GM21360 (cell line): ENCODE results near the gene ERF.
A peak's percentile ranks its signal among the peaks of the same experiment; 100 is the strongest.
"Not testable (repeated sequence)": the region's sequence is repeated elsewhere in the genome, so short reads cannot be mapped to it uniquely, and the experiment has no call there.

Experiments
- ATAC-seq: cut with Tn5 transposase; IDR thresholded peaks from one replicate; pipeline ENCODE4 v1.9.1; 2021; ENCODE audit warnings: mild to moderate bottlenecking, moderate library complexity; ENCODE audit not compliant: unreplicated experiment

Gene ERF

DNA sequence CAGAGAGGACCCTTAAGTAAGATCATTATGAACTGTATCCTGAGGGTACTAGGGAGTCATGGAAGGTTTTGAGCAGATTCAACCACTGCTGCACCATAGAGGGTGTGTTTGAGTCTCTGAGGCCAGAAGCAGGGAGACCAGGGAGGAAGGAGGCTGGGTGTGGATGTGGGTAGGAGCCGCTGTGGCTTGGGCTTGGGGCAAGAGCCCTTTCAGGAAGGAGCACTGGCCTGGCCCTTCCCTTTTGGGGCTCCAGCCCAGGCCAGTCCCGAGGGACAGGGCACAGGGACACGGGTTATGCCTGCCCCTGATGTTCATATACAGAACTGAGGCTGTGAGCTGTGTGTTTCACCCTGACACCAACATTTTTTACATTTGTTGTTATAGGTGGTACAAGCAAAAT lies 21.4 kb upstream of the ERF start:
- no peak for ATAC-seq

DNA sequence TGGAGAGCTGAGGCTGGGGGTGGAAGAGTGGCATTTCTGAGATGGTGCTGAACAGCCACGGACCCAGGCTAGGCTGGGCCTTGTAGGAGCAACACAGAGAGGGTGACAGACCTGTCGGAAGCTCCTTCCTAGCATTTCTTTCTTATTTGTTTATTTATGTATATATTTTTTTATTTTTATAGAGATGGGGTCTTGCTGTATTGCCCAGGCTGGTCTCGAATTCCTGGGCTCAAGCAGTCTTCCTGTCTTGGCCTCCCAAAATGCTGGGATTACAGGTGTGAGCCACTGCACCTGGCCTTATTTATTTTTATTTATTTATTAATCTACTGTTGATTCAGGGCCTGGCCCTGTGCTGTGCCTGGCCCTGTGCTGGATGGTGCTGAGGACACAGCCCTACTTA lies 20.6 kb upstream of the ERF start:
- no peak for ATAC-seq

DNA sequence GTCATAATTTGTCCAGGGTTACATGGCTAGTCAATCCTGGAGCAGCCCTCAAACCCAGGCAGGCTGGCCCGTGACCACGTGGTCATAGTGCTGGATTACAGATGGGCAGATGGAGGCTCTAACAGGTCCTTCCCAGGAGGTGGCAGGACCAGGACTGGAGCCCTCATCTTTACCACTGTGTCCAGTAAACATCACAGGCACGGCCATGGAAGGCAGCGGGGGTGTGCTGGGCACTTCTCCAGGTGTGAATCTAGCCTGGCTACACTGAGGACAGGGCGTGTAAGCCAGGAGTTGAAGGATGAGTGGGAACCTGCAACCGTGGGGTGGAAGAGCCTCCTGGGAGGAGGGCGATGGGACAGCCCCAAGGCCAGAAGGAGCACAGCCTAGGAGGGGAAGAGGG lies 20.2 kb upstream of the ERF start:
- ATAC-seq = no peak

DNA sequence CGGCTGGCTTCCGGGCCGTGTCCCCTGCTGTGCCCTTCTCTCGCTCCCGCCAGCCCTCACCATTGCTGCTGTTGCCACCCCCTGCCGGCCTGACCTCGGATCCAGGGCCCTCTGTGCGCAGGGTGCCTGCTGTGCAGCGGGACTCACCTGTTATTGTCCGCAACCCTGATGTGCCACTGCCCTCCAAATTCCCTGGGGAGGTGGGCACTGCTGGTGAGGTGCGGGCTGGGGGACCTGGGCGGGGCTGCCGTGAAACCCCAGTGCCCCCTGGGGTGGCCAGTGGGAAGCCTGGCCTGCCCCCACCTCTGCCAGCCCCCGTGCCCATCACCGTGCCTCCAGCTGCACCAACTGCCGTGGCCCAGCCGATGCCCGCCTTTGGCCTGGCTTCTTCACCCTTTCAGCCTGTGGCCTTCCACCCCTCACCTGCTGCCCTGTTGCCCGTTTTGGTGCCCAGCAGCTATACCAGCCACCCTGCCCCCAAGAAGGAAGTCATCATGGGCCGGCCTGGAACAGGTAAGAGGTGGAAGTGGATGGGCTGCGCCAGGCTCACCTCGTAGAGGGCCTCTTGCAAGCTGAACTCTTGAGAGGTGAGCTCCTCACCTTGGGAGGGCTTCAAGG lies 19.2 kb upstream of the ERF start:
- no peak for ATAC-seq

DNA sequence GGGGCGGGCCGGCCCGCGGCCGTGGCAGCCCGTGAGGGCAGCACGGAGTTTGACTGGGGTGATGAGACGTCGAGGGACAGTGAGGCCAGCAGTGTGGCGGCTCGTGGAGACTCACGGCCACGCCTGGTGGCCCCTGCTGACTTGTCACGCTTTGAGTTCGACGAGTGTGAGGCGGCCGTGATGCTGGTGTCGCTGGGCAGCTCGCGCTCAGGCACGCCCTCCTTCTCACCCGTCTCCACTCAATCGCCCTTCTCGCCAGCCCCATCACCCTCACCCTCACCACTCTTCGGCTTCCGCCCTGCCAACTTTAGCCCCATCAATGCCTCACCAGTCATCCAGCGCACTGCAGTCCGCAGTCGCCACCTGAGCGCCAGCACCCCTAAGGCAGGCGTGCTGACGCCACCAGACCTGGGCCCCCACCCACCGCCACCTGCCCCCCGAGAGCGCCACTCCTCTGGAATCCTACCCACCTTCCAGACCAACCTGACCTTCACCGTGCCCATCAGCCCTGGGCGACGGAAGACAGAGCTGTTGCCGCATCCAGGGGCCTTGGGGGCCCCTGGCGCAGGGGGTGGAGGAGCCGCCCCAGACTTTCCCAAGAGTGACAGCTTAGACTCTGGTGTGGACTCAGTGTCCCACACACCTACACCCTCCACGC lies 18.6 kb upstream of the ERF start:
- no peak for ATAC-seq

DNA sequence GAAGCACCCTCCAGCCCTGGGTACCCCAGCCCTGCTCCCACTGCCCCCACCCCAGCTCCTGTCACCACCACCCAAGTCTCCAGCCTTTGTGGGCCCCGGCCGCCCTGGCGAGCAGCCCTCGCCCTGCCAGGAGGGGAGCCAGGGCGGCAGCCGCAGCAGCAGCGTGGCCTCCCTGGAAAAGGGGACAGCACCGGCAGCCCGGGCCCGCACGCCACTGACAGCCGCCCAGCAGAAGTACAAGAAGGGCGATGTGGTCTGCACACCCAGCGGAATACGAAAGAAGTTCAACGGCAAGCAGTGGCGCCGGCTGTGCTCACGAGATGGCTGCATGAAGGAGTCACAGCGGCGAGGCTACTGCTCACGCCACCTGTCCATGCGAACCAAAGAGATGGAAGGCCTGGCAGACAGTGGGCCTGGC lies 18.1 kb upstream of the ERF start:
- ATAC-seq = no peak

DNA sequence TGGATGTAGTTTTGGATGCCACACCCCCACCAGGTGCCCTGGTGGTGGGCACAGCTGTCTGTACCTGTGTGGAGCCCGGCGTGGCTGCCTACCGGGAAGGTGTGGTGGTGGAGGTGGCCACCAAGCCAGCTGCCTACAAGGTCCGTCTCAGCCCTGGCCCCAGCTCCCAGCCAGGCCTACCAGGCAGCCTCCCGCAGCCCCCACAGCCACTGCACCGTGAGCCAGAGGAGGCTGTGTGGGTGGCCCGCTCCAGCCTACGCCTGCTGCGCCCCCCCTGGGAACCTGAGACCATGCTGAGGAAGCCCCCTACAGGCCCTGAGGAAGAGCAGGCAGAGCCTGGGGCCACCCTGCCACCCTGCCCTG lies 17.6 kb upstream of the ERF start:
- ATAC-seq = no peak

DNA sequence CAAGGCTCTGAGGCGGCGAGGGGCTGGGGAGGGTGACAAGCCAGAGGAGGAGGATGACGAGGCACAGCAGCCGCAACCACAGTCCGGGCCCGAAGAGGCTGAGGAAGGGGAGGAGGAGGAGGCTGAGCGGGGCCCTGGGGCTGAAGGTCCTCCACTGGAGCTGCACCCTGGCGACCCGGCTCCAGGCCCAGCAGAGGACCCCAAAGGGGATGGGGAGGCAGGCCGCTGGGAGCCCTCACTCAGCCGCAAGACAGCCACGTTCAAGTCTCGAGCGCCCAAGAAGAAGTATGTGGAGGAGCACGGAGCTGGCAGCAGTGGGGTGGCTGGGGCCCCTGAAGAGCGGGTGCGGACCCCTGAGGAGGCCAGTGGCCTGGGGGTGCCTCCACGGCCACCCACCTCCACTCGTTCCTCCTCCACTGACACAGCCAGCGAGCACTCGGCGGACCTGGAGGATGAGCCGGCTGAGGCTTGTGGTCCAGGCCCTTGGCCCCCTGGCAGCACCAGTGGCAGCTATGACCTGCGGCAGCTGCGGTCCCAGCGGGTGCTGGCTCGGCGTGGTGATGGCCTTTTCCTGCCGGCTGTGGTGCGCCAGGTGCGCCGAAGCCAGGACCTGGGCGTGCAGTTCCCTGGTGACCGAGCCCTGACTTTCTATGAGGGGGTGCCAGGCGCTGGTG lies 17.1 kb upstream of the ERF start:
- no peak for ATAC-seq

DNA sequence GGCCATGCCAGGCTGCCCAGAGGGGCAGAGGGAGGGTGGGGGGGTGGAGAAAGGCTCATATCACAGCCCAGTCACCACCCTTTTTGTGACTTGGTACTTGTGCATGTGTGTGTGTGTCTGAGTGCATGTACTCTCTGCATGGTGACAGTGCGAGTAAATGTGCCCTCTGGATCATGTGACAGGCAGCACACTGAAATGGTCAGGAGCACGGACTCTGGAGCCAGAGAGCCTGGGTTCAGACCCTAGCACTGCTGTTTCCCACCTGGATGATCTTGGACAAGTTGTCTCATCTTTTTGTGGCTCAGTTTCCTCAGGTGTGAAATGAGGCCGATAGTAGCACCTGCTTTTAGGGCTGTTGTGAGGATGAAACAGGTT lies 16.1 kb upstream of the ERF start:
- no peak for ATAC-seq

DNA sequence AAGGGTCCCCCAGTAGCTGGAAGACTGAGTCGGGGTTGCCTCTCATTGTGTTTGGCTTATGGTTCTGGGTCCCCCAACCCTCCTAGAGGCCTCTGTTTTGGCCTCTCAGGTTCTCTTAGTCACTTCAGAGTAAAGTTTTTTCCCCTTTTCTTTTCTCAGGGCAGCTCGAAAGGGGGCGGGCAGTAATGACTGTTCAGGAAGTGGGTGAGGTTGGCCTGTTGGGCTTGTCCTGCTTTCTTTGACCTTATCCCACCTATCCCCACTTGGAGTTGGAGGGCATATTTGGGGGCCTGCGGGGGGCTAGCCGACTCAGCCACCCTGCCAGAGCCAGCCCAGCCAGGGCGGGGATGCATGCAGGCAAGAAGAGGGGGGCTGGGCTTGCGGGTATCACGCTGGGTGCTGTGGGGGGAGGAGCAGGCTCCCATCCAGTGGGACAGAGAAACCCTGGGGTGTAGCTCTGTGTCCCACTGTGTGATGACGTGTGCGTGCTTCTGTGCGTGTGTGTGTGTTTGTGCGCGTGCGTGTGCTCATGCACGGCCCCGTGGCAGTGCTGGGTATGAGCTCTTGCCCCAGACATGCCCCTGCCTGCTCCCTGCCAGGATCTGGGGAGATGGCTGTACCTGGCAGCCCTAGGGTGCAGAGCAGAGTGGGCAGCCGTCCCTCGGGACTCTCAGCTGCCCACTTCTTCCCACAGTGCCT lies 15.6 kb upstream of the ERF start:
- no peak for ATAC-seq

DNA sequence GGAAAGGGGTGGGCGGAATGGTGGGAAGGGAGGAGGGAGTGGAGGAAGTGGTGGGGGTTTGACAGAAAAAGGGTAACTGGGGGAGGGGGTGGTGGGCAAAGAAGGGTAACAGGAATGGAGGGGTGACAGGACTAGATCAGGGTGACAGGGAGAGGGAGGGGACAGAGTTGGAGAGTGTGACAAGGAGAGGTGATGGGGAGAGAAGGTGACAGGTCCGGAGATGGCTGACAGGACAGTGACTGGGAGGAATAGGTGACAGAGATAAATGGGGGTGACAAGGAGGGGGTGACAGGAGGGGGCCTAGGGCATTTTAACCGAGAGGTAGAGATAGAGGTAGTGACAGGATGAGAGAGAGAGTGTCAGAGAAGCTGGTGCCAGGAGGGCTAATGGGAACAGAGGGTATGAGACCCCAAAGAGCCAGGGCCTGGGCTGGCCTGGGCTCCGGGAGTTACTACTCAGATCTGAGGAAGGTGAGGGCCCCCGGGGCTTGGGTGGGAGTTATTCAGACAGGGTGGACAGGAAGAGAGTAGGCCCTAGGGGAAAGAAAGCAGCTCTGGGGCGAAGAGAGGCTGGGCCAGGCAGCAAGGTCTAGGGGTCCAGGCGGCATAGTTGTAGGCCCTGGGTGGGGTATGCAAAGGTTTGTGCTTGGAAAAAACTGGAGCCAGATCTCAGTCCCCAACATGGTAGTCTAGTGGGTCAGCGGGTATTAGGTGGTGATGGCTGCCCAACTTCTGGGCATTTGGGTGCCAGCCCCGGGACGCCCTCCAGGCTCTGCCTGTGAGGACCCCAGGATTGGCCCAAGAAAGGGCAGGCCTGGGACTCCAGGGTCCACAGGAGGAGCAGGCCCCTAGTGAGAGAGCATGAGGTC lies 14.8 kb upstream of the ERF start:
- ATAC-seq = no peak

DNA sequence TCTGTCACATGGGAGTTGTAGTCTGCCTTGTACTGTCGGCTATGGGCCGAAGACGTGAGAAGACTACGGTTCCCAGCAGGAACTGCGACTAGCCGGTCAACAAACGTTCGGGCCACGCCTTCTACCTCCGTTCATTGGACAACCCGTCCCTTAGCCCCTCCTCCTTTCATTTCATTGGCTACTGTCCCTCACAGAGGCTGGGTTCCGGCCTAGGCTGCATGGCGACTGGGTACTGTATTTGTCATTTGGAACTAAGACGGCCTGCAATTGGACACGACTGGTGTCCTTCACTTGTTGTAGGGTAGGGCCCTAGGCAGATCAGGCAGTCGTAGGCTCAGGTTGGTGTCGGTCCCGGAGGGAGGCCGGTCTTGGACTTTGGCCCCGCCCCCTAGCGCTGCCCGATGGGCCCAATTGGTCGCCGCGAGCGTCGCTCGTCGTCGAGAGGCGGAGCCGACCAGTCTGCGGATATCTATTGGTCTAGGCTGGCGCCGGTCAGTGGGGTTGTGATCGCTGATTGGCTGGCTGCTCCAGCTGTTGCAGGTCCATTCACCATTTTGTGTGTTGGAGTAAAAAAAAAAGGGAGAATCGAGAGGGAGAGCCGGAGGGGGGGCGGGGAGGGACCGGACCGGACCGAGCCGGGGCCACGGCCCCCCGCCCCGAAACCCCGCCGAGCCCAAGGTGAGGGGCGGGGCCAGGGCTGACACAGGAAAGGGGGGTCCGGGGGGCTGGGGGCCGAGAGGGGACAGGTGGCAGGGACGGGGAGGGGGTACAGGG lies 14.0 kb upstream of the ERF start, which contains the start of gene CIC:
CIC (plus strand) TSS at position 549 of the 774 bp plus-strand sequence. CDS start 2,532 bp downstream, outside the sequence.
- ATAC-seq = peak; percentile 81

DNA sequence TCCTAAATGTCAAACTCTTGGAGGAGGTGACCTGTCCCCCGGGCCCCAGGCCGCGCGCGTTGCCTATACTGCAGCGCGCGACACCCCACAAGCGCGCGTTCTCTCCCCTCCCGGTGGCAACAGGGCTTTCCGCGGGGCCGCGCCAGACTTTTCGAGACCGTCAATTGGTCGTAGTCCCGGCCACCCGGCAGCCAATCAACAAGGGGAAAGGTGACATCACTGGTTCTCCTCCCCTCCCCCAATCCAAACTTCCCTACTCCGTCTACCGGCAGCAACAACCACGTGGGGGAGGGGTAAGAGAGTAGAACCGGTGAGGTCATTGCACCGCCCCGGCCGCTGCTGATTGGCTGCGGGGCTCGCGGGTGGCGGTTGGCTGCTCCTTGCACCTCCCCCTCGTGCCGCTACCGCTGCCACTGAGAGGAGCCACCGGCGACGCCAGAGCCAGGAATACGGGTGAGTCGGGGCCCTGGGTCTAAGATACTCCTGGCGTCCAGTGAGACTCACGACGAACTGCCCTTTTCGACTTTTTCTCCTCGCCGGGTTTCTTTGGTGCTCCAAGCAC lies 13.3 kb upstream of the ERF start:
- peak; percentile 52 for ATAC-seq

DNA sequence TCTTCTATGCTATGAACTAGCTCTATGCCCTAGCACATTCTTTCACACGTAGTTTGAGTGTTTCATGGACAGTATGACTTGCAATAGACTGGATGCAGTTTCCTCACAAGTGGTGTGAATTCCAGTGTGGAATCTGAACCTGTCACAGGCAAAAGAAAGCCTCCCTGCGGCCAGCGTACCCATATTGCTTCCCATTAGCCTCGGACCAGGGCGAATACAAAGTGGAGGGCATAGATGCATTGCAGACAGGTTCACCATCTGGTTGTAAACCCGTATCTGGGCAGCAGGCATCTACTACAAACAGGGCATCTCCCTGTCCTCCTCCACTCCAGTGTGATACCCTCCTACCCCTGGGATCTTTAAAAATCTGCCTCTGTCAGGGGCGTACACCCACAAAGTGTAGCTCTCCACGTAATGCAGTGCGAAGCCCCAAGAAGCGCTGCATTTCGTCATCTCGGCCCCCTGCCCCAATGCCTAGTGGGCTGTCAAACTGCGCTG lies 12.8 kb upstream of the ERF start:
- ATAC-seq = no peak

DNA sequence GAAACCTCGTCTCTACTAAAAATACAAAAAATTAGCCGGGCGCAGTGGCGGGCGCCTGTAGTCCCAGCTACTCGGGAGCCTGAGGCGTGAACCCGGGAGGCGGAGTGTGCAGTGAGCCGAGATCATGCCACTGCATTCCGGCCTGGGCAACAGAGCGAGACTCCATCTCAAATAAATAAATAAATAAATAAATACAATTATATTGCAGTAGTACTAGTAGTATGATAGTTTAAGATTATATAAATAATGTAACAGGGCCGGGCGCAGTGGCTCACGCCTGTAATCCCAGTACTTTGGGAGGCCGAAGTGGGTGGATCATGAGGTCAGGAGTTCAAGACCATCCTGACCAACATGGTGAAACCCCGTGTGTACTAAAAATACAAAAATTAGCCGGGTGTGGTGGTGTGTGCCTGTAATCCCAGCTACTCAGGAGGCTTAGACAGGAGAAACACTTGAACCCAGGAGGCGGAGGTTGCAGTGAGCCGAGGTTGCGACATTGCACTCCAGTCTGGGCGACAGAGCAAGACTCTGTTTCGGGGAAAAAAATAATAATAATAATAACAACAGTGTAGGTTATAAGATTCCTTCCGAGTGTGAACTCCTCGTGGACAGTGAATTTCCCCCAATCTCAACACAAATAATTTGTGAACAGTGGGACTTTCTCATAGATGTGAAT lies 12.1 kb upstream of the ERF start:
- ATAC-seq = not testable (repeated sequence)

DNA sequence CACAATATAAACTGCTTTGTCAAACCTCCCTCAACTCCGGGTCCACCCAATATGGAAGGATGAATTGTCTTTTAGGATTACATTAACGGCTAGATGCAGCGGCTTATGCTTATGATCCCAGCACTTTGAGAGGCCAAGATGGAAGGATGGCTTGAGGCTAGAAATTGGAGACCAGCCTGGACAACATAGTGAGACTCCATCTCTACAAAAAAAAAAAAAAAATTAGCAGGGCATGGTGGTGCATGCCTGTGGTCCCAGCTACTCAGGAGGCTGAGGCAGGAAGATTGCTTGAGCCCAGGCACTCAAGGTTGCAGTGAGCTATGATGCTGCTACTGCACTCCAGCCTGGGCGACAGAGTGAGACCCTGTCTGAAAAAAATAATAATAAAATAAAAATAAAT lies 11.2 kb upstream of the ERF start:
- ATAC-seq = not testable (repeated sequence)

DNA sequence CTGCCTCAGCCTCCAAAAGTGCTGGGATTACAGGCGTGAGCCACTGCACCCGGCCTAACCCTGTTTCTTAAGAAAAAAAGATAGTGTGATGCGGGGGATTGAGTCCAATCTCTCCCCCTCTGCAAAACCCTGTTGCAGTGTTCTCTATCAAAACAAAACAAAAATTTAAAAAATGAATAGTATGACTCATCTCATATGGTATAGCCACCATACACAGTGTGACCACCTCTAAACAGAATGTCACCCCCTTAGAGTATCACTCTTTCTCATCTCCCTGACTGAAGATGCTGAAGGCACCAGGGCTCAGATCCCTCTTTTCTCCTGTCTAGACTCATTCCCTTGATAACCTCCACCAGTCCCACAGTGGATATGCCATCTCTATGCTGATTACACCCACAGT lies 6.8 kb upstream of the ERF start:
- ATAC-seq = no peak

DNA sequence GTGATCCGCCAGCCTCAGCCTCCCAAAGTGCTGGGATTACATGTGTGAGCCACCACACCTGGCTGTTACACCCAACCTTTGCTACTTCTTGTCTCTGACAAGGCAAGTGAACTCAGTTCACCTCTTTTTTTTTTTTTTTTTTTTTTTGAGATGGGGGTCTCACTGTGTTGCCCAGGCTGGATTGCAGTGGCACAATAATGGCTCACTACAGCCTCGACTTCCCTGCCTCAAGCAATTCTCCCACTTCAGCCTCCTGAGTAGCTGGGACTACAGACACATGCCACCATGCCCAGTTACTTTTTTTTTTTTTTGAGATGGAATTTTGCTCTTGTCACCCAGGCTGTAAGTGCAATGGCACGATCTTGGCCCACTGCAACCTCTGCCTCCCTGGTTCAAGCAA lies 2.9 kb upstream of the ERF start:
- not testable (repeated sequence) for ATAC-seq
